ENCODE measurements around the gene GCGR. TPM values are rescaled to one million over a fixed set of nuclear protein-coding genes. Genes with fewer than 3 reads are reported as not detected.

The GCGR gene
- total and polyA plus RNA-seq, 2 of the 13 experiments (the other 11 are each of a cell fraction or from before 2014, with no cell fraction given): 0.04 to 0.13 TPM

DNA sequence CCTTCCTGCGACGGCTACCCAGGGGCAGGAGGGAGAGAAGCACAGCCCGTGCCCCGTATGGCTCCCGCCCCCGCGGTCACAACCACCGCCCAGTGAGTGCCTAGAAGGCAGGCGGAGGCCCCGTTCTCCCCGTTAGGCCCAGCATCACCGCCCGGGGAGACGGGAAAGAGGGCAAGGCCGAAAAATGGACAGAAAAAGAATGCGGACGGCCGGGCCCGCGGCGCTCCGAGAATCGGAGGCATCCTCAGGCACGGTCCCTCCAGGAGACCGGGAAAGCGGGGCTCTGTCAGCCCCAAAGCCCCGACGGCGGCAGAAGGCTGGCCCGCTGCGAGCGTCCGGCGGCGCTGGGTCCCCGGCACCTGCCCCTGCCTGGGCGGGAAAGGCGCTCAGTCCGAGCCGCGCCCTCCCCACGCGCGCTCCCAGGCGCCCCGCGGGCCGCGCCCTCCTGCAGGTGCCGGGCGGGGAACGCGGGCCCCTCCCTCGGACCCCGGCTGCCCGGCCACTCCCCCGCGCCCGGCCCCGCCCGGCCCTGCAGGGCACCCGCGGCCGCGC is 28.7 kb downstream of the GCGR start (continued):
- TF ChIP-seq, protein P1, sequence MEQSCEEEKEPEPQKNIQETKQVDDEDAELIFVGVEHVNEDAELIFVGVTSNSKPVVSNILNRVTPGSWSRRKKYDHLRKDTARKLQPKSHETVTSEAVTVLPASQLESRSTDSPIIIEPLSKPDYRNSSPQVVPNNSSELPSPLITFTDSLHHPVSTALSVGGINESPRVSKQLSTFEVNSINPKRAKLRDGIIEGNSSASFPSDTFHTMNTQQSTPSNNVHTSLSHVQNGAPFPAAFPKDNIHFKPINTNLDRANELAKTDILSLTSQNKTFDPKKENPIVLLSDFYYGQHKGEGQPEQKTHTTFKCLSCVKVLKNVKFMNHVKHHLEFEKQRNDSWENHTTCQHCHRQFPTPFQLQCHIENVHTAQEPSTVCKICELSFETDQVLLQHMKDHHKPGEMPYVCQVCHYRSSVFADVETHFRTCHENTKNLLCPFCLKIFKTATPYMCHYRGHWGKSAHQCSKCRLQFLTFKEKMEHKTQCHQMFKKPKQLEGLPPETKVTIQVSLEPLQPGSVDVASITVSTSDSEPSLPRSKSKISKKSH (CRISPR knock-in tag; IDR thresholded peaks at IDR 0.05; ENCODE audit: borderline replicate concordance): peak; percentile 36; the same call in 1 of the 2 replicates
- TF ChIP-seq, protein P2, sequence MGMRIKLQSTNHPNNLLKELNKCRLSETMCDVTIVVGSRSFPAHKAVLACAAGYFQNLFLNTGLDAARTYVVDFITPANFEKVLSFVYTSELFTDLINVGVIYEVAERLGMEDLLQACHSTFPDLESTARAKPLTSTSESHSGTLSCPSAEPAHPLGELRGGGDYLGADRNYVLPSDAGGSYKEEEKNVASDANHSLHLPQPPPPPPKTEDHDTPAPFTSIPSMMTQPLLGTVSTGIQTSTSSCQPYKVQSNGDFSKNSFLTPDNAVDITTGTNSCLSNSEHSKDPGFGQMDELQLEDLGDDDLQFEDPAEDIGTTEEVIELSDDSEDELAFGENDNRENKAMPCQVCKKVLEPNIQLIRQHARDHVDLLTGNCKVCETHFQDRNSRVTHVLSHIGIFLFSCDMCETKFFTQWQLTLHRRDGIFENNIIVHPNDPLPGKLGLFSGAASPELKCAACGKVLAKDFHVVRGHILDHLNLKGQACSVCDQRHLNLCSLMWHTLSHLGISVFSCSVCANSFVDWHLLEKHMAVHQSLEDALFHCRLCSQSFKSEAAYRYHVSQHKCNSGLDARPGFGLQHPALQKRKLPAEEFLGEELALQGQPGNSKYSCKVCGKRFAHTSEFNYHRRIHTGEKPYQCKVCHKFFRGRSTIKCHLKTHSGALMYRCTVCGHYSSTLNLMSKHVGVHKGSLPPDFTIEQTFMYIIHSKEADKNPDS (CRISPR knock-in tag; IDR thresholded peaks at IDR 0.05): no peak
- TF ChIP-seq ZNF839 (CRISPR knock-in tag; IDR thresholded peaks at IDR 0.05; ENCODE audit: borderline replicate concordance): peak; percentile 9; the same call in 1 of the 2 replicates
- peak; percentile 34; the same call in 1 of the 2 replicates for TF ChIP-seq SALL1 (CRISPR knock-in tag; IDR thresholded peaks at IDR 0.05)
- peak; percentile 39; the same call in 1 of the 2 replicates for TF ChIP-seq SALL2 (CRISPR knock-in tag; IDR thresholded peaks at IDR 0.05)
- TF ChIP-seq ZNF879 (CRISPR knock-in tag; IDR thresholded peaks at IDR 0.05): no peak
- no peak for TF ChIP-seq ELF4 (CRISPR knock-in tag; IDR thresholded peaks at IDR 0.05; ENCODE audit: borderline replicate concordance)
- TF ChIP-seq KMT2B (CRISPR knock-in tag; IDR thresholded peaks at IDR 0.05): no peak
- TF ChIP-seq ZKSCAN5 (CRISPR knock-in tag; IDR thresholded peaks at IDR 0.05): no peak
- no peak; the same call in 1 of the 2 replicates for TF ChIP-seq DR1 (CRISPR knock-in tag; IDR thresholded peaks at IDR 0.05)
- no peak for TF ChIP-seq CBX2 (IDR thresholded peaks at IDR 0.05; ENCODE audit: low read depth, low read length)
- TF ChIP-seq CBX2 (CRISPR knock-in tag; IDR thresholded peaks at IDR 0.05; ENCODE audit: low read depth): no peak
- no peak for TF ChIP-seq ZNF44 (CRISPR knock-in tag; IDR thresholded peaks at IDR 0.05)
- no peak for TF ChIP-seq ZNF652 (CRISPR knock-in tag; IDR thresholded peaks at IDR 0.05; ENCODE audit: borderline replicate concordance, low read depth)
- no peak for TF ChIP-seq NFE2 (CRISPR knock-in tag; IDR thresholded peaks at IDR 0.05)
- TF ChIP-seq, protein P3, sequence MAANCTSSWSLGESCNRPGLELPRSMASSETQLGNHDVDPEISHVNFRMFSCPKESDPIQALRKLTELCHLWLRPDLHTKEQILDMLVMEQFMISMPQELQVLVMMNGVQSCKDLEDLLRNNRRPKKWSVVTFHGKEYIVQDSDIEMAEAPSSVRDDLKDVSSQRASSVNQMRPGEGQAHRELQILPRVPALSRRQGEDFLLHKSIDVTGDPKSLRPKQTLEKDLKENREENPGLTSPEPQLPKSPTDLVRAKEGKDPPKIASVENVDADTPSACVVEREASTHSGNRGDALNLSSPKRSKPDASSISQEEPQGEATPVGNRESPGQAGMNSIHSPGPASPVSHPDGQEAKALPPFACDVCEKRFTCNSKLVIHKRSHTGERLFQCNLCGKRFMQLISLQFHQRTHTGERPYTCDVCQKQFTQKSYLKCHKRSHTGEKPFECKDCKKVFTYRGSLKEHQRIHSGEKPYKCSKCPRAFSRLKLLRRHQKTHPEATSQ (CRISPR knock-in tag; IDR thresholded peaks at IDR 0.05; ENCODE audit: borderline replicate concordance): no peak
- no peak for TF ChIP-seq TBX3 (IDR thresholded peaks at IDR 0.05; ENCODE audit: borderline replicate concordance)
- no peak for TF ChIP-seq ZNF124 (CRISPR knock-in tag; IDR thresholded peaks at IDR 0.05)
- no peak for TF ChIP-seq SP2 (CRISPR knock-in tag; IDR thresholded peaks at IDR 0.05)
- 0 out of 2 replicates have a peak, but pooled peaks have one; percentile 53 for TF ChIP-seq PITX1 (CRISPR knock-in tag; IDR thresholded peaks at IDR 0.05)
- TF ChIP-seq, protein P4, sequence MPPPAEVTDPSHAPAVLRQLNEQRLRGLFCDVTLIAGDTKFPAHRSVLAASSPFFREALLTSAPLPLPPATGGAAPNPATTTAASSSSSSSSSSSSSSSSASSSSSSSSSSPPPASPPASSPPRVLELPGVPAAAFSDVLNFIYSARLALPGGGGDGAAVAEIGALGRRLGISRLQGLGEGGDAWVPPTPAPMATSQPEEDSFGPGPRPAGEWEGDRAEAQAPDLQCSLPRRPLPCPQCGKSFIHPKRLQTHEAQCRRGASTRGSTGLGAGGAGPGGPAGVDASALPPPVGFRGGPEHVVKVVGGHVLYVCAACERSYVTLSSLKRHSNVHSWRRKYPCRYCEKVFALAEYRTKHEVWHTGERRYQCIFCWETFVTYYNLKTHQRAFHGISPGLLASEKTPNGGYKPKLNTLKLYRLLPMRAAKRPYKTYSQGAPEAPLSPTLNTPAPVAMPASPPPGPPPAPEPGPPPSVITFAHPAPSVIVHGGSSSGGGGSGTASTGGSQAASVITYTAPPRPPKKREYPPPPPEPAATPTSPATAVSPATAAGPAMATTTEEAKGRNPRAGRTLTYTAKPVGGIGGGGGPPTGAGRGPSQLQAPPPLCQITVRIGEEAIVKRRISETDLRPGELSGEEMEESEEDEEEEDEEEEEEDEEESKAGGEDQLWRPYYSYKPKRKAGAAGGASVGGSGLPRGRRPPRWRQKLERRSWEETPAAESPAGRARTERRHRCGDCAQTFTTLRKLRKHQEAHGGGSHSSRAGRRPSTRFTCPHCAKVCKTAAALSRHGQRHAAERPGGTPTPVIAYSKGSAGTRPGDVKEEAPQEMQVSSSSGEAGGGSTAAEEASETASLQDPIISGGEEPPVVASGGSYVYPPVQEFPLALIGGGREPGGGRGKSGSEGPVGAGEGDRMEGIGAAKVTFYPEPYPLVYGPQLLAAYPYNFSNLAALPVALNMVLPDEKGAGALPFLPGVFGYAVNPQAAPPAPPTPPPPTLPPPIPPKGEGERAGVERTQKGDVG (CRISPR knock-in tag; IDR thresholded peaks at IDR 0.05; ENCODE audit: borderline replicate concordance): no peak; the same call in 1 of the 2 replicates
- TF ChIP-seq FOXO1 (CRISPR knock-in tag; IDR thresholded peaks at IDR 0.05): no peak
- TF ChIP-seq ATF1 (CRISPR knock-in tag; IDR thresholded peaks at IDR 0.05): no peak
- TF ChIP-seq ZNF562 (CRISPR knock-in tag; IDR thresholded peaks at IDR 0.05; ENCODE audit: borderline replicate concordance): no peak

All from HepG2 (cell line).